ENCODE data around the gene PATJ.

DNA sequence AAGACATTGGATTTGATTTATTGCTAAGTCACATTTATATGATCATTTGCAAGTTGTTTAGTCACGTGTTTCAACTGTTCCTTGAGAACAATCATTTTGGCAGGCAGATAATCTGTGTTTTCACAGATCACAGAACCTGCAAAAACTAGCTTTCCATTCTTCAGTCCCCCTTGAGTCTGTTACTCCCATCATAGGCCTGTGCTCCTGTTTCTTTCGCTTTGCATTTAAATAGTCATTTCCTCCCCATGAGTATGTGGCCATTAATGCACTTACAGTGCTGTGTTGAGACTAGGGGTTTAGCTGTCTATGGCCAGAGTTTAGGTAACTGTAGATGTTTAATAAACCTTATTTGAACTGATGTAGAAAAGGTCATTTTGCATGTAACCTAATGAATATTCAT, 214.5 kb downstream of the PATJ start:
- TF ChIP-seq EZH2 (IDR thresholded peaks at IDR 0.05; ENCODE audit: low read length) (no peak), CTCF (optimal IDR thresholded peaks at IDR 0.05 in 1 of 3, IDR thresholded peaks at IDR 0.05 in 1 of 3, conservative IDR thresholded peaks at IDR 0.05 in 1 of 3; ENCODE audit: extremely low read depth in 1 of 3, insufficient read depth in 2 of 3, low read length in 3 of 3) (no peak)

Data from keratinocyte (primary cell).